ENCODE measurements around the gene CCN5.
"Not testable (repeated sequence)": the region's sequence is repeated elsewhere in the genome, so short reads cannot be mapped to it uniquely, and the experiment has no call there.

Gene CCN5

GRCh38 chr20:44695295-44695673 is 19.9 kb upstream of the CCN5 start:
- DNase-seq: no peak

- no peak for DNase-seq
Observed at GRCh38 chr20:44695674-44696300, 19.4 kb upstream of the CCN5 start.

GRCh38 chr20:44696315-44696714 is 18.9 kb upstream of the CCN5 start:
- peak; percentile 16 for DNase-seq

GRCh38 chr20:44697041-44697440 is 18.1 kb upstream of the CCN5 start:
- not testable (repeated sequence) for DNase-seq

GRCh38 chr20:44698351-44698750 is 16.8 kb upstream of the CCN5 start:
- DNase-seq: no peak

- no peak for DNase-seq
Observed at GRCh38 chr20:44700306-44700705, 14.9 kb upstream of the CCN5 start.

GRCh38 chr20:44701118-44701857 is 13.9 kb upstream of the CCN5 start:
- no peak for DNase-seq

- no peak for DNase-seq
Observed at GRCh38 chr20:44701858-44702256, 13.3 kb upstream of the CCN5 start.

- DNase-seq: no peak
Observed at GRCh38 chr20:44702776-44703175, 12.4 kb upstream of the CCN5 start.

GRCh38 chr20:44703183-44703925 is 11.8 kb upstream of the CCN5 start:
- no peak for DNase-seq

- DNase-seq: no peak
Observed at GRCh38 chr20:44703956-44704488, 11.1 kb upstream of the CCN5 start.

- no peak for DNase-seq
Observed at GRCh38 chr20:44704551-44704971, 10.6 kb upstream of the CCN5 start.

GRCh38 chr20:44705364-44706094 is 9.6 kb upstream of the CCN5 start:
- DNase-seq: no peak

GRCh38 chr20:44706301-44707017 is 8.7 kb upstream of the CCN5 start:
- DNase-seq: no peak

- no peak for DNase-seq
Observed at GRCh38 chr20:44707018-44707579, 8.1 kb upstream of the CCN5 start.

GRCh38 chr20:44709380-44709779 is 5.8 kb upstream of the CCN5 start:
- no peak for DNase-seq

- no peak for DNase-seq
Observed at GRCh38 chr20:44709797-44710196, 5.4 kb upstream of the CCN5 start.

GRCh38 chr20:44711237-44711636 is 3.9 kb upstream of the CCN5 start:
- DNase-seq: no peak

GRCh38 chr20:44714102-44714700 is 968 bp upstream of the CCN5 start:
- no peak for DNase-seq

- no peak for DNase-seq
Observed at GRCh38 chr20:44715499-44716308, 535 bp downstream of the CCN5 start.
